ENCODE data around the gene R3HDM2. TPM values are rescaled to one million over a fixed set of nuclear protein-coding genes. Genes with fewer than 3 reads are reported as not detected.

Gene R3HDM2
- total and polyA plus RNA-seq, 2 of the 13 experiments (the other 11 are each of a cell fraction or from before 2014, with no cell fraction given): 11.1 to 23.5 TPM

GRCh38 chr12:57280211-57281062 is 150.4 kb downstream of the R3HDM2 start (continued):
- TF ChIP-seq MIER2 (CRISPR knock-in tag; IDR thresholded peaks at IDR 0.05) (no peak), AKNA (CRISPR knock-in tag; IDR thresholded peaks at IDR 0.05; ENCODE audit: borderline replicate concordance) (no peak), ZNF343 (CRISPR knock-in tag; IDR thresholded peaks at IDR 0.05) (no peak), HNF4A (CRISPR knock-in tag; IDR thresholded peaks at IDR 0.05) (0 out of 2 replicates have a peak, but pooled peaks have one; percentile 27), KLF9 (CRISPR knock-in tag; IDR thresholded peaks at IDR 0.05; ENCODE audit: low read depth) (no peak), ZNF275 (CRISPR knock-in tag; IDR thresholded peaks at IDR 0.05; ENCODE audit: borderline replicate concordance) (no peak), ZNF598 (CRISPR knock-in tag; IDR thresholded peaks at IDR 0.05; ENCODE audit: borderline replicate concordance) (no peak), NFE2L2 (IDR thresholded peaks at IDR 0.05; ENCODE audit: low read length) (no peak), MLX (CRISPR knock-in tag; IDR thresholded peaks at IDR 0.05) (no peak), NFYC (CRISPR knock-in tag; IDR thresholded peaks at IDR 0.05) (no peak), HOXA3 (CRISPR knock-in tag; IDR thresholded peaks at IDR 0.05) (peak; percentile 49; the same call in 1 of the 2 replicates), ATF7 (IDR thresholded peaks at IDR 0.05) (peak; percentile 22; the same call in 1 of the 2 replicates), ATF7 (CRISPR knock-in tag; IDR thresholded peaks at IDR 0.05) (no peak), ZBTB21 (CRISPR knock-in tag; IDR thresholded peaks at IDR 0.05) (peak; percentile 94), ZC3H4 (CRISPR knock-in tag; IDR thresholded peaks at IDR 0.05; ENCODE audit: borderline replicate concordance) (no peak), MEIS2 (CRISPR knock-in tag; IDR thresholded peaks at IDR 0.05) (peak; percentile 53; the same call in 1 of the 2 replicates), ZNF83 (CRISPR knock-in tag; IDR thresholded peaks at IDR 0.05; ENCODE audit: borderline replicate concordance) (no peak)
